ENCODE measurements around the gene SAMD11. TPM values are rescaled to one million over a fixed set of nuclear protein-coding genes. Genes with fewer than 3 reads are reported as not detected.

SAMD11 gene
- total RNA-seq, 1 experiment from 2014 or later, result 13.5 TPM

DNA sequence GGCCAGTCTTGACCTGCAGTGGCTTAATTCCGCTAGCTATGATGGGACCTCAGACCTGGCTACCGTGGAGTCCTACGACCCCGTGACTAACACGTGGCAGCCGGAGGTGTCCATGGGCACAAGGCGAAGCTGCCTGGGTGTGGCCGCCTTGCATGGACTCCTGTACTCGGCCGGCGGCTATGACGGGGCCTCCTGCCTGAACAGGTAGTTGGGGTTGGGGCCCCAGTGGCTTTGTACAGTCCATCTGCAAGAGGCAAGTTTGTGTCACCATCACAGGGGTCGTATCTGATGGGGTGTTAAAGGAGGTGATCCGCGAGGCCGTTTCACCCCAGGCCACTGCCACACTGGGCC, 39.6 kb downstream of the SAMD11 start:
- Histone ChIP-seq H3K79me1 (ENCODE audit: insufficient read depth, low read depth, low read length, poor library complexity, severe bottlenecking) (peaks cover 4% of the 10 kb centered on the region), H3K27me3 (ENCODE audit: insufficient read depth, low read length) (peaks cover 4% of the 10 kb centered on the region; the same call in 1 of the 2 replicates), H2BK5ac (ENCODE audit: insufficient read length, low read length) (no peak overlapping the region), H2AK5ac (ENCODE audit: insufficient read length, low read length) (no peak overlapping the region), H4K91ac (ENCODE audit: insufficient read length, low read depth, low read length) (no peak overlapping the region), H3K4ac (ENCODE audit: low read depth, low read length) (no peak overlapping the region), H3K27ac (ENCODE audit: insufficient read length, low read depth, low read length) (no peak overlapping the region), H2AFZ (ENCODE audit: low read length) (no peak overlapping the region), H4K5ac (ENCODE audit: insufficient read length, low read depth, low read length) (no peak overlapping the region), H3K56ac (ENCODE audit: insufficient read length, low read depth, low read length) (no peak overlapping the region), H3K79me2 (ENCODE audit: insufficient read depth, low read length) (peaks cover 5% of the 10 kb centered on the region; the same call in 1 of the 2 replicates), H3K4me2 (ENCODE audit: insufficient read depth, insufficient read length, low read length) (no peak overlapping the region), H3T11ph (ENCODE audit: low read length) (no peak overlapping the region), H2BK15ac (ENCODE audit: low read depth, low read length) (no peak overlapping the region), H3K4me1 (ENCODE audit: insufficient read depth, low read length) (no peaks in the 10 kb centered on the region), H3K23ac (ENCODE audit: insufficient read length, low read depth, low read length) (no peak overlapping the region), H3K9ac (ENCODE audit: extremely low read depth, insufficient read length, low read length) (no peak overlapping the region), H4K20me1 (ENCODE audit: control insufficient read depth, insufficient read depth, insufficient read length) (no peaks in the 10 kb centered on the region), H3K18ac (ENCODE audit: insufficient read length, low read depth, low read length) (no peak overlapping the region), H2BK12ac (ENCODE audit: insufficient read length, low read depth, low read length) (no peak overlapping the region), H3K9me3 (ENCODE audit: control insufficient read depth, low read depth, low read length) (no peaks in the 10 kb centered on the region), H3K14ac (ENCODE audit: insufficient read depth, low read length) (no peak overlapping the region), H2BK20ac (ENCODE audit: low read depth, low read length, poor library complexity, severe bottlenecking) (no peak overlapping the region), H2BK120ac (ENCODE audit: low read depth, low read length, poor library complexity, severe bottlenecking) (no peak overlapping the region), H3K23me2 (ENCODE audit: insufficient read length, low read depth, low read length, poor library complexity, severe bottlenecking) (peaks cover 12% of the 10 kb centered on the region), H4K8ac (replicated peaks; ENCODE audit: insufficient read length, low read depth, low read length) (no peak overlapping the region)
- peaks cover 0 to 28% (median 26%) of the 10 kb centered on the region in 3 experiments; a peak in 6 of 7 replicates for H3K36me3 Mint-ChIP-seq (ENCODE audit: insufficient read depth in 1 of 3, low read depth in 3 of 3)
- no peak overlapping the region for H3K27ac Mint-ChIP-seq
- peaks cover 34% of the 10 kb centered on the region for H3K27me3 Mint-ChIP-seq (ENCODE audit: low read depth)
- no peak overlapping the region for H3K4me3 Mint-ChIP-seq
- TF ChIP-seq, protein P1, sequence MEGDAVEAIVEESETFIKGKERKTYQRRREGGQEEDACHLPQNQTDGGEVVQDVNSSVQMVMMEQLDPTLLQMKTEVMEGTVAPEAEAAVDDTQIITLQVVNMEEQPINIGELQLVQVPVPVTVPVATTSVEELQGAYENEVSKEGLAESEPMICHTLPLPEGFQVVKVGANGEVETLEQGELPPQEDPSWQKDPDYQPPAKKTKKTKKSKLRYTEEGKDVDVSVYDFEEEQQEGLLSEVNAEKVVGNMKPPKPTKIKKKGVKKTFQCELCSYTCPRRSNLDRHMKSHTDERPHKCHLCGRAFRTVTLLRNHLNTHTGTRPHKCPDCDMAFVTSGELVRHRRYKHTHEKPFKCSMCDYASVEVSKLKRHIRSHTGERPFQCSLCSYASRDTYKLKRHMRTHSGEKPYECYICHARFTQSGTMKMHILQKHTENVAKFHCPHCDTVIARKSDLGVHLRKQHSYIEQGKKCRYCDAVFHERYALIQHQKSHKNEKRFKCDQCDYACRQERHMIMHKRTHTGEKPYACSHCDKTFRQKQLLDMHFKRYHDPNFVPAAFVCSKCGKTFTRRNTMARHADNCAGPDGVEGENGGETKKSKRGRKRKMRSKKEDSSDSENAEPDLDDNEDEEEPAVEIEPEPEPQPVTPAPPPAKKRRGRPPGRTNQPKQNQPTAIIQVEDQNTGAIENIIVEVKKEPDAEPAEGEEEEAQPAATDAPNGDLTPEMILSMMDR (conservative IDR thresholded peaks at IDR 0.05), result no peak
- peaks cover 2 to 3% of the 10 kb centered on the region in 2 experiments; a peak in 3 of 4 replicates for H3K4me1 Mint-ChIP-seq
- no peak for DNase-seq
- no peaks in the 10 kb centered on the region; a peak in 1 of 5 replicates for H3K9me3 Mint-ChIP-seq
- no CpG with 5 or more reads among the region's 16 CpGs for WGBS (ENCODE audit: extremely low coverage, insufficient read length, low lambda C conversion rate)

Data from H9 (cell line).